OCI-LY3 (cell line): Measurements from ENCODE around the gene N4BP2.
"Not testable (repeated sequence)": the region's sequence is repeated elsewhere in the genome, so short reads cannot be mapped to it uniquely, and the experiment has no call there.

Source experiments
- EZH2phosphoT487 ChIP-seq: fragments of 200-600 bp; shearing (Covaris generic); IDR thresholded peaks from 2 replicates; pipeline ENCODE4 v1.6.1; 2018; ENCODE audit warnings: antibody characterized with exemption, mixed run types, low read depth
- TF ChIP-seq, protein P1 (sequence below): fragments of 200-600, 300-600 bp; sonication (generic); IDR thresholded peaks from 2 replicates; pipeline ENCODE4 v1.5.1; 2014; ENCODE audit warnings: antibody characterized with exemption, low read length, low read depth

DNA sequence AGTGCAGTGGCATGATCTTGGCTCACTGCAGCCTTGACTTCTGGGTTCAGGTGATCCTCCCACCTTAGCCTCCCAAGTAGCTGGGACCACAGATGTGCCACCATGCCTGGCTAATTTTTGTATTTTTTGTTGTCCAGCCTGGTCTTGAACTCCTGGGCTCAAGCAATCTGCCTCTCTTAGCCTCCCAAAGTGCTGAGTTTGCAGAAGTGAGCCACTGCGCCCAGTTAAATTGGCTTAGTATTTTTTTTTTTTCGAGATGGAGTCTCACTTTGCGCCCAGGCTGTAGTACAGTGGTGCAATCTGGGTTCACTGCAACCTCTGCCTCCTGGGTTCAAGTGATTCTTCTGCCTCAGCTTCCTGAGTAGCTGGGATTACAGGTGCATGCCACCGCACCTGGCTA is 50.5 kb downstream of the N4BP2 start:
- TF ChIP-seq, protein P1, sequence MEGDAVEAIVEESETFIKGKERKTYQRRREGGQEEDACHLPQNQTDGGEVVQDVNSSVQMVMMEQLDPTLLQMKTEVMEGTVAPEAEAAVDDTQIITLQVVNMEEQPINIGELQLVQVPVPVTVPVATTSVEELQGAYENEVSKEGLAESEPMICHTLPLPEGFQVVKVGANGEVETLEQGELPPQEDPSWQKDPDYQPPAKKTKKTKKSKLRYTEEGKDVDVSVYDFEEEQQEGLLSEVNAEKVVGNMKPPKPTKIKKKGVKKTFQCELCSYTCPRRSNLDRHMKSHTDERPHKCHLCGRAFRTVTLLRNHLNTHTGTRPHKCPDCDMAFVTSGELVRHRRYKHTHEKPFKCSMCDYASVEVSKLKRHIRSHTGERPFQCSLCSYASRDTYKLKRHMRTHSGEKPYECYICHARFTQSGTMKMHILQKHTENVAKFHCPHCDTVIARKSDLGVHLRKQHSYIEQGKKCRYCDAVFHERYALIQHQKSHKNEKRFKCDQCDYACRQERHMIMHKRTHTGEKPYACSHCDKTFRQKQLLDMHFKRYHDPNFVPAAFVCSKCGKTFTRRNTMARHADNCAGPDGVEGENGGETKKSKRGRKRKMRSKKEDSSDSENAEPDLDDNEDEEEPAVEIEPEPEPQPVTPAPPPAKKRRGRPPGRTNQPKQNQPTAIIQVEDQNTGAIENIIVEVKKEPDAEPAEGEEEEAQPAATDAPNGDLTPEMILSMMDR: not testable (repeated sequence)
- TF ChIP-seq EZH2phosphoT487: not testable (repeated sequence)
